Lung (tissue), 12 donors: ENCODE measurements around the gene CLPTM1L. TPM values are rescaled to one million over a fixed set of nuclear protein-coding genes. Genes with fewer than 3 reads are reported as not detected.
A peak's percentile ranks its signal among the peaks of the same experiment; 100 is the strongest.

ENCODE experiments used
- ATAC-seq: fragments of 200-7000 bp; cut with Tn5 transposase; one replicate; pipeline ENCODE4 v1.9.1; 2020; ENCODE audit warnings: moderate number of reproducible peaks; ENCODE audit not compliant: insufficient read depth, low FRiP score
- DNase-seq, 3 donors: peaks; one replicate each; pipeline ENCODE4 v3.0.0-alpha.2; 2013 to 2017
- H3K27ac ChIP-seq, 2 donors: one replicate each; pipeline ENCODE4 v1.5.1; 2013; ENCODE audit warnings: mild to moderate bottlenecking in 2 of 2, moderate library complexity in 2 of 2, control low read depth in 1 of 2, inconsistent platforms in 1 of 2, low read depth in 1 of 2, low read length in 1 of 2
- H3K27me3 ChIP-seq, 3 donors: one replicate each; pipeline ENCODE4 v1.5.1; 2013; ENCODE audit warnings: low read length in 2 of 3; ENCODE audit not compliant: control insufficient read depth in 3 of 3, insufficient read depth in 3 of 3
- H3K36me3 ChIP-seq, 4 donors: one replicate each; pipeline ENCODE4 v1.5.1; 2013; ENCODE audit warnings: low read length in 4 of 4, mild to moderate bottlenecking in 1 of 4, moderate library complexity in 1 of 4; ENCODE audit not compliant: control insufficient read depth in 4 of 4, insufficient read depth in 4 of 4
- H3K4me1 ChIP-seq, 5 donors: one replicate each; pipeline ENCODE4 v1.5.1; 2013; ENCODE audit warnings: low read length in 5 of 5, mild to moderate bottlenecking in 2 of 5, moderate library complexity in 1 of 5; ENCODE audit not compliant: control insufficient read depth in 5 of 5, insufficient read depth in 5 of 5
- H3K4me3 ChIP-seq: one replicate; pipeline ENCODE4 v1.5.1; 2013; ENCODE audit warnings: mild to moderate bottlenecking, control low read depth, moderate library complexity
- H3K9ac ChIP-seq, 2 donors: one replicate each; pipeline ENCODE4 v1.5.1; 2013; ENCODE audit warnings: low read length in 2 of 2, control low read depth in 1 of 2; ENCODE audit not compliant: insufficient read depth in 1 of 2
- H3K9me3 ChIP-seq, 4 donors: one replicate each; pipeline ENCODE4 v1.5.1; 2013; ENCODE audit warnings: low read length in 3 of 4, mild to moderate bottlenecking in 1 of 4, moderate library complexity in 1 of 4; ENCODE audit not compliant: control insufficient read depth in 4 of 4, insufficient read depth in 3 of 4
- CTCF ChIP-seq: IDR thresholded peaks from 2 replicates; pipeline ENCODE4 v1.5.1; 2012; ENCODE audit warnings: mild to moderate bottlenecking; ENCODE audit errors: control extremely low read depth, extremely low read depth
- WGBS, 2 donors: extraction: QIAGEN DNeasy Blood & Tissue Kit; methylation state at CpG; one replicate each; pipeline ENCODE4 v1.1.7; 2013; 5-methylcytosine and 5-hydroxymethylcytosine counted together
- polyA plus RNA-seq, 2 donors: library from polyadenylated mRNA; stranded (reverse); fragments of 200-250 nt; gene quantifications; one replicate each; pipeline ENCODE4 v1.2.1, GENCODE V29; 2013
- total RNA-seq, 2 donors: library from RNA; depleted of rRNA in 1 of 2; stranded (reverse); fragments of >200 nt in 1 of 2; gene quantifications; one replicate each; pipeline ENCODE4 v1.2.1, GENCODE V29; 2014 to 2021
- donor health status: control.
- donor health status: control.
- donor health status: Bipolar disorder and iron deficiency.
- donor health status: healthy.
- donor health status: DM: yes; HTN: yes; CAD: no.

CLPTM1L gene
- total and polyA plus RNA-seq, 4 donors = 79.0 to 153 (median 144) TPM

GRCh38 chr5:1385395-1386273 is 40.7 kb upstream of the CLPTM1L start:
- Histone ChIP-seq H3K27ac (peak overlapping the region in 1 of 2 donors; percentile 85), H3K9ac (peak overlapping the region in 1 of 2 donors; percentile 11), H3K9me3 (peaks cover 0 to 3% (median 0%) of the 10 kb centered on the region in 4 donors), H3K36me3 (no peaks in the 10 kb centered on the region), H3K4me1 (peaks cover 0 to 18% (median 3%) of the 10 kb centered on the region in 5 donors), H3K4me3 (peak overlapping the region; percentile 66), H3K27me3 (peaks cover 0 to 31% (median 6%) of the 10 kb centered on the region in 3 donors)
- 10 to 18% methylated on average over 32 to 48 of the region's 48 CpGs for WGBS, 2 donors
- ATAC-seq (peak; percentile 95), DNase-seq (peak; percentile 66 to 78 (median 74))
- no peak for TF ChIP-seq CTCF

- Histone ChIP-seq H3K27me3 (peaks cover 0 to 31% (median 6%) of the 10 kb centered on the region in 3 donors), H3K36me3 (no peaks in the 10 kb centered on the region), H3K4me3 (no peak overlapping the region), H3K9me3 (peaks cover 0 to 3% (median 0%) of the 10 kb centered on the region in 4 donors), H3K9ac (no peak overlapping the region), H3K27ac (no peak overlapping the region), H3K4me1 (peaks cover 0 to 24% (median 5%) of the 10 kb centered on the region in 5 donors)
- ATAC-seq (no peak), DNase-seq (no peak)
- no peak for TF ChIP-seq CTCF
- WGBS, 2 donors = 85 to 91% methylated on average over 10 of the region's 10 CpGs
Observed at GRCh38 chr5:1384521-1384920, 39.6 kb upstream of the CLPTM1L start.

- H3K9ac ChIP-seq = no peak overlapping the region
- peaks cover 0 to 24% (median 5%) of the 10 kb centered on the region in 5 donors for H3K4me1 ChIP-seq
- H3K4me3 ChIP-seq = no peak overlapping the region
- H3K36me3 ChIP-seq = no peaks in the 10 kb centered on the region
- ATAC-seq (no peak), DNase-seq (no peak)
- TF ChIP-seq CTCF = no peak
- peaks cover 0 to 30% (median 6%) of the 10 kb centered on the region in 3 donors for H3K27me3 ChIP-seq
- H3K27ac ChIP-seq = no peak overlapping the region
- peaks cover 0 to 3% (median 0%) of the 10 kb centered on the region in 4 donors for H3K9me3 ChIP-seq
- WGBS, 2 donors = 83 to 85% methylated on average over 8 of the region's 8 CpGs
Observed at GRCh38 chr5:1383886-1384401, 39.0 kb upstream of the CLPTM1L start.
